ENCODE data around the gene LZTFL1.

Gene LZTFL1

DNA sequence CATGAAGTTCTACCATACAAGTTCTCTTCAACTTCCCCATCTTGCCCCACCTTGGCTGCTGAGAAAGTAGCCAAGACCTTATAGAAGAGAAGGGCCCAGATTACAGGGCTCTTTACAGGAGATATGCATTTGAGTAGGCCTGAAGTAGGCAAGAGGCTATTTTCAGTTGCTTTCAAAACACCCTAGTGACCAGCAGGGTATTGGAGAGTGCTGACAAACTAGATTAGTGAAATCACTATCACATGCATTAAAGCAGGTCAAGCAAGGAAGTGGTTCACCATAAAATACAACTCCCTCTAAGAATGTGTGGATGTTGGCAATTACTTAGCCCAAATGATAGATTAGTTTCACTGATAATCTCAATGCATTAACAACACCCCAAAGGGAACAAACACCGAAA lies 2.7 kb upstream of the LZTFL1 start:
- H4K20me1 ChIP-seq (ENCODE audit: insufficient read depth), result no peaks in the 10 kb centered on the region
- H3K27me3 ChIP-seq (ENCODE audit: insufficient read depth, low read depth), result no peaks in the 10 kb centered on the region
- no peaks in the 10 kb centered on the region for H3K36me3 ChIP-seq (ENCODE audit: insufficient read depth)
- no peaks in the 10 kb centered on the region for H3K79me2 ChIP-seq (ENCODE audit: insufficient read depth, low read depth)
- peaks cover 8% of the 10 kb centered on the region for H3K4me1 ChIP-seq (ENCODE audit: low read depth, poor library complexity, severe bottlenecking)
- TF ChIP-seq, protein P1, sequence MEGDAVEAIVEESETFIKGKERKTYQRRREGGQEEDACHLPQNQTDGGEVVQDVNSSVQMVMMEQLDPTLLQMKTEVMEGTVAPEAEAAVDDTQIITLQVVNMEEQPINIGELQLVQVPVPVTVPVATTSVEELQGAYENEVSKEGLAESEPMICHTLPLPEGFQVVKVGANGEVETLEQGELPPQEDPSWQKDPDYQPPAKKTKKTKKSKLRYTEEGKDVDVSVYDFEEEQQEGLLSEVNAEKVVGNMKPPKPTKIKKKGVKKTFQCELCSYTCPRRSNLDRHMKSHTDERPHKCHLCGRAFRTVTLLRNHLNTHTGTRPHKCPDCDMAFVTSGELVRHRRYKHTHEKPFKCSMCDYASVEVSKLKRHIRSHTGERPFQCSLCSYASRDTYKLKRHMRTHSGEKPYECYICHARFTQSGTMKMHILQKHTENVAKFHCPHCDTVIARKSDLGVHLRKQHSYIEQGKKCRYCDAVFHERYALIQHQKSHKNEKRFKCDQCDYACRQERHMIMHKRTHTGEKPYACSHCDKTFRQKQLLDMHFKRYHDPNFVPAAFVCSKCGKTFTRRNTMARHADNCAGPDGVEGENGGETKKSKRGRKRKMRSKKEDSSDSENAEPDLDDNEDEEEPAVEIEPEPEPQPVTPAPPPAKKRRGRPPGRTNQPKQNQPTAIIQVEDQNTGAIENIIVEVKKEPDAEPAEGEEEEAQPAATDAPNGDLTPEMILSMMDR (conservative IDR thresholded peaks at IDR 0.05; ENCODE audit: low read depth, low read length), result no peak
- no peak overlapping the region for H3K27ac ChIP-seq
- no peak overlapping the region for H2AFZ ChIP-seq (ENCODE audit: low read depth)
- no peak overlapping the region for H3K4me3 ChIP-seq (IDR thresholded peaks at IDR 0.05; ENCODE audit: insufficient read depth, low read depth, low read length)
- H3K9ac ChIP-seq, result no peak overlapping the region
- no peak overlapping the region; the same call in 1 of the 2 replicates for H3K4me2 ChIP-seq

DNA sequence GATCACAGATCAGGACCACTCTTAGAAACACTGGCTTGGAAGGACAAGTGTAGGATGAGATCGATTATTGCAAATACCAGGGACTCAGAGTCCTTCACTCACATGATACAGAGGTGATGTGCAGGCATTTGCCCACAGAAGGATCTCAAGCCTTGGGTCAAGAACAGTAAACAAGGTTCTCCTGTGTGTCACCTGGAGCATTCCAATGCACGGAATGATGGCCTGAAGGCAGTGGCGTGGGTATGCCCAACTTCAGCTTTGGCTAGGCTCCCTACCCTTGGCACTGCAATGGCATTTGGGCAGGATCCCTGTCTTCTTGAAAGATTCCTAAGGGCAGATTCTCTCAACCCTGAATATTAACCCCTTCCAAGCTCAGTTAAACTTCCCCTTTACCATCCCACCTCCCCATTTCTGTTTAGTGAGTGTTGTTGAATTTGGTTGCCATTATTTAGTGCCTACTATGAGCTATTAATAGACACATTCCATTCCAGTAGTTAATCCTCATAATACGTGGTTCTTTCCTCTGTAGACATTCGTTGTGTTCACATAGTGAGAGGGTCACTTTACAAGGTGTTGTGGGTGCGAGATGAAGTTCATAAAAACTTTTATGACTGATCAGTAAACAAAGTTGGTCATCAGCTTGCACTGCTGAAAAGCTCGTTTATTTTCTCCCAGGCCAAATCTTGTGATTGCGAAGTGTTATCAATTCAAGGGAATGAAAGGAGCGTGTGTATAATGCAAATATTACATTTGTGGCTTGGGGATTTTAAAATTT lies 1.1 kb upstream of the LZTFL1 start:
- peaks cover 8% of the 10 kb centered on the region for H3K4me1 ChIP-seq (ENCODE audit: low read depth, poor library complexity, severe bottlenecking)
- H4K20me1 ChIP-seq (ENCODE audit: insufficient read depth), result no peaks in the 10 kb centered on the region
- no peak overlapping the region for H2AFZ ChIP-seq (ENCODE audit: low read depth)
- no peak overlapping the region for H3K4me3 ChIP-seq (IDR thresholded peaks at IDR 0.05; ENCODE audit: insufficient read depth, low read depth, low read length)
- TF ChIP-seq, protein P1 (conservative IDR thresholded peaks at IDR 0.05; ENCODE audit: low read depth, low read length), result no peak
- no peaks in the 10 kb centered on the region for H3K36me3 ChIP-seq (ENCODE audit: insufficient read depth)
- no peak overlapping the region for H3K27ac ChIP-seq
- no peaks in the 10 kb centered on the region for H3K27me3 ChIP-seq (ENCODE audit: insufficient read depth, low read depth)
- no peaks in the 10 kb centered on the region for H3K79me2 ChIP-seq (ENCODE audit: insufficient read depth, low read depth)
- no peak overlapping the region for H3K4me2 ChIP-seq
- no peak overlapping the region for H3K9ac ChIP-seq

DNA sequence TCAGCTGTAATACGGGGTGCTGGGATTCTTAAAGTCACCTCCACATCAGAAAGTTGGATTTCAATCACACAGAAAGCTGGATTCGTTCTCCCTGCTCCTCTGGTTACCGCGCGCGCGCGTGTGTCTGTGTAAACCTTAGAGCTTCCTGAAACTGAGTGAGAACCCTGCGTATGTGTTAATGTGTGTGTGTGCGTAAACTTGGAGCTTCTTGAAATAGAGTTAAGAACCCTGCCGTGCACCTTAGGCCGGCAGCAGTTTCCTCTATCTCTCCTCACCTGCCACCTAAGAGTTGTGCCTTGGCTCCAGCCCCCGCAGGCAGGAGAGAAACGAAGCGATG lies 531 bp downstream of the LZTFL1 start:
- Histone ChIP-seq H3K4me2 (peak overlapping the region; percentile 59; the same call in 1 of the 2 replicates), H3K36me3 (ENCODE audit: insufficient read depth) (no peaks in the 10 kb centered on the region), H2AFZ (ENCODE audit: low read depth) (peak overlapping the region; percentile 82), H4K20me1 (ENCODE audit: insufficient read depth) (no peaks in the 10 kb centered on the region), H3K9ac (peak overlapping the region; percentile 71), H3K79me2 (ENCODE audit: insufficient read depth, low read depth) (no peaks in the 10 kb centered on the region), H3K4me3 (IDR thresholded peaks at IDR 0.05; ENCODE audit: insufficient read depth, low read depth, low read length) (peak overlapping the region; percentile 38), H3K4me1 (ENCODE audit: low read depth, poor library complexity, severe bottlenecking) (peaks cover 8% of the 10 kb centered on the region), H3K27me3 (ENCODE audit: insufficient read depth, low read depth) (no peaks in the 10 kb centered on the region), H3K27ac (peak overlapping the region; percentile 57; the same call in 1 of the 2 replicates)
- TF ChIP-seq, protein P1 (conservative IDR thresholded peaks at IDR 0.05; ENCODE audit: low read depth, low read length), result no peak

DNA sequence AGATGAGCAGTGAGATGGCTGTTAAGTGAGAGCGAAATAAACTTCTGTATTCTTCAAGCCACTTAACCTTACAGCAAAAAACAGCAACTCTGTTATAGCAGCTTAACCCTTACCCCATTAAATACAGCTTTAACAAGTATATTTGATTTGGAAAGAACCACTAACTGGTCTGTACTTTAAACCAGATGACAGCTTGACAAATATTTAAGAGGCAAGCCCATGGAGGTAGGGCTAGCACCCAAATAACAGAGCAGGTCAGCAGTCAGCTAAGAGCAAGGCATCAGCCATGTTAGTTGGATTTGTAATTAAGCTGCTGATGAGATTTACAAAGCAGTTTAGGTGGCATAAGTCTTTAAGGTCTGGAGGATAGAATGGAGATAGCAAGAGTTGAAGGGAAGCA lies 3.5 kb downstream of the LZTFL1 start:
- no peaks in the 10 kb centered on the region for H3K4me1 ChIP-seq (ENCODE audit: low read depth, poor library complexity, severe bottlenecking)
- H3K27ac ChIP-seq, result no peak overlapping the region
- no peaks in the 10 kb centered on the region for H3K36me3 ChIP-seq (ENCODE audit: insufficient read depth)
- TF ChIP-seq, protein P1 (conservative IDR thresholded peaks at IDR 0.05; ENCODE audit: low read depth, low read length), result no peak
- H4K20me1 ChIP-seq (ENCODE audit: insufficient read depth), result no peaks in the 10 kb centered on the region
- H3K79me2 ChIP-seq (ENCODE audit: insufficient read depth, low read depth), result no peaks in the 10 kb centered on the region
- no peak overlapping the region for H3K4me2 ChIP-seq
- H3K9ac ChIP-seq, result no peak overlapping the region
- no peak overlapping the region for H3K4me3 ChIP-seq (IDR thresholded peaks at IDR 0.05; ENCODE audit: insufficient read depth, low read depth, low read length)
- no peak overlapping the region for H2AFZ ChIP-seq (ENCODE audit: low read depth)
- no peaks in the 10 kb centered on the region for H3K27me3 ChIP-seq (ENCODE audit: insufficient read depth, low read depth)
